PC-9 (cell line): Measurements from ENCODE around the gene IRF2. TPM values are rescaled to one million over a fixed set of nuclear protein-coding genes. Genes with fewer than 3 reads are reported as not detected.

Source experiments
- BruUV-seq: library from RNA; stranded (reverse); fragments of 400-500 nt; replicated peaks from 2 replicates; lab custom pipeline; 2021; lab: Mats Ljungman, UMichigan
- CTCF ChIA-PET: fragments of 300-600 bp; sonication (Branson Sonifier 250); formaldehyde crosslinking; loops from one replicate; lab custom pipeline; 2022; ENCODE audit warnings: antibody characterized with exemption; lab: Charles Lee
- POLR2A ChIA-PET: fragments of 300-600 bp; sonication (Branson Sonifier 250); formaldehyde crosslinking; loops from one replicate; lab custom pipeline; 2022; ENCODE audit warnings: antibody characterized with exemption; ENCODE audit not compliant: unreplicated experiment; lab: Charles Lee
- DNase-seq, 2 experiments: peaks; one replicate each; pipeline versions ENCODE4 v3.0.0 to v3.0.0-alpha.2; 2015 to 2022; ENCODE audit warnings: mixed read lengths in 1 of 2
- H2AFZ ChIP-seq: fragments of 200-600 bp; sonication (generic); 2 replicates; pipeline ENCODE4 v1.8.1; 2017; ENCODE audit warnings: antibody characterized with exemption
- H3F3A ChIP-seq: fragments of 200-600 bp; sonication (generic); 2 replicates; pipeline ENCODE4 v1.8.1; 2017; ENCODE audit warnings: antibody characterized with exemption, mild to moderate bottlenecking, low read depth; ENCODE audit not compliant: insufficient read depth
- H3K27ac ChIP-seq: fragments of 200-600 bp; sonication (generic); 2 replicates; pipeline ENCODE4 v1.6.1; 2016; ENCODE audit warnings: mixed run types
- H3K27me3 ChIP-seq: fragments of 200-600 bp; sonication (generic); 2 replicates; pipeline ENCODE4 v1.6.1; 2016; ENCODE audit warnings: low read depth, mixed run types; ENCODE audit not compliant: insufficient read depth
- H3K36me3 ChIP-seq: fragments of 200-600 bp; sonication (generic); 2 replicates; pipeline ENCODE4 v1.6.1; 2016; ENCODE audit warnings: low read depth, mixed run types
- H3K4me1 ChIP-seq: fragments of 200-600 bp; sonication (generic); replicated peaks from 2 replicates; pipeline ENCODE4 v1.6.1; 2016; ENCODE audit warnings: mixed run types; ENCODE audit not compliant: insufficient read depth
- H3K4me2 ChIP-seq: fragments of 200-600 bp; sonication (generic); 2 replicates; pipeline ENCODE4 v1.6.1; 2017; ENCODE audit warnings: mixed run types
- H3K4me3 ChIP-seq: fragments of 200-600 bp; sonication (generic); 2 replicates; pipeline ENCODE4 v1.6.1; 2016; ENCODE audit warnings: mixed run types
- H3K79me2 ChIP-seq: fragments of 200-600 bp; sonication (generic); 2 replicates; pipeline ENCODE4 v1.6.1; 2017; ENCODE audit warnings: low read depth, mixed run types
- H3K9me2 ChIP-seq: fragments of 200-600 bp; sonication (generic); 2 replicates; pipeline ENCODE4 v1.8.1; 2017; ENCODE audit warnings: mild to moderate bottlenecking; ENCODE audit not compliant: insufficient read depth
- H3K9me3 ChIP-seq: fragments of 200-600 bp; sonication (generic); 2 replicates; pipeline ENCODE4 v1.8.1; 2016; ENCODE audit warnings: low read depth; ENCODE audit not compliant: insufficient read depth
- H4K20me1 ChIP-seq: fragments of 200-600 bp; sonication (generic); 2 replicates; pipeline ENCODE4 v1.8.1; 2017; ENCODE audit not compliant: insufficient read depth
- CTCF ChIP-seq: fragments of 200-600 bp; sonication (generic); conservative IDR thresholded peaks from 2 replicates; pipeline ENCODE4 v1.6.1; 2017; ENCODE audit warnings: mixed run types, antibody characterized with exemption, mild to moderate bottlenecking, moderate library complexity
- EZH2 ChIP-seq: fragments of 200-600 bp; sonication (generic); IDR thresholded peaks from 2 replicates; pipeline ENCODE4 v1.8.0; 2017; ENCODE audit warnings: antibody characterized with exemption, low read depth
- intact Hi-C: fragments of 100-400 bp; cut with micrococcal nuclease; formaldehyde crosslinking; loops from one replicate; pipeline ENCODE4 v1.10.0; 2022; ENCODE audit not compliant: unreplicated experiment
- total RNA-seq: library from RNA; stranded (reverse); gene quantifications from 2 replicates; pipeline ENCODE4 v1.2.3, GENCODE V29; 2021

The IRF2 gene
- total RNA-seq, 1 experiment from 2014 or later = 34.4 TPM

GRCh38 chr4:184387351-184387750 is 87.0 kb downstream of the IRF2 start:
- H3K27ac ChIP-seq = no peak overlapping the region

GRCh38 chr4:184386271-184386781 is 88.0 kb downstream of the IRF2 start:
- intact Hi-C loops = no loop called here
- no peaks in the 10 kb centered on the region for H3K9me3 ChIP-seq
- no peaks in the 10 kb centered on the region for H3K27me3 ChIP-seq
- H2AFZ ChIP-seq = no peak overlapping the region
- no TSS peak for BruUV-seq
- H3K4me2 ChIP-seq = no peak overlapping the region
- H3K36me3 ChIP-seq = no peaks in the 10 kb centered on the region
- no peaks in the 10 kb centered on the region for H3K9me2 ChIP-seq
- DNase-seq = no peak
- H3F3A ChIP-seq = peaks cover 30% of the 10 kb centered on the region
- no peak overlapping the region for H3K4me3 ChIP-seq
- no peaks in the 10 kb centered on the region for H4K20me1 ChIP-seq
- TF ChIP-seq EZH2 = no peak
- TF ChIP-seq CTCF = no peak
- ChIA-PET CTCF (interaction anchor here (0.6 kb wide), 1 partner anchor 710 kb away, joined by 3 read pairs; no protein-coding TSS in a partner anchor), POLR2A (interaction anchor here (0.6 kb wide), 1 partner anchor 122 kb away, joined by 3 read pairs; no protein-coding TSS in a partner anchor)
- peaks cover 41% of the 10 kb centered on the region for H3K4me1 ChIP-seq
- peak overlapping the region; percentile 96; the same call in 1 of the 2 replicates for H3K27ac ChIP-seq
- H3K79me2 ChIP-seq = no peaks in the 10 kb centered on the region

More at GRCh38 chr4:184387351-184387750, 87.0 kb downstream of the IRF2 start:
- CTCF ChIA-PET = no interaction called here
- no peak overlapping the region for H3K4me2 ChIP-seq
- H3K4me3 ChIP-seq = no peak overlapping the region
- intact Hi-C loops = no loop called here
- POLR2A ChIA-PET = interaction anchor here (0.7 kb wide), 1 partner anchor 100 kb away, joined by 3 read pairs; no protein-coding TSS in a partner anchor
- no peaks in the 10 kb centered on the region for H3K9me3 ChIP-seq
- H3K36me3 ChIP-seq = no peaks in the 10 kb centered on the region
- H4K20me1 ChIP-seq = no peaks in the 10 kb centered on the region
- H3K4me1 ChIP-seq = peaks cover 37% of the 10 kb centered on the region
- no peaks in the 10 kb centered on the region for H3K27me3 ChIP-seq
- no TSS peak for BruUV-seq
- no peak for DNase-seq
- no peaks in the 10 kb centered on the region for H3K79me2 ChIP-seq
- peaks cover 30% of the 10 kb centered on the region for H3F3A ChIP-seq
- no peaks in the 10 kb centered on the region for H3K9me2 ChIP-seq
- TF ChIP-seq EZH2 = no peak
- no peak for TF ChIP-seq CTCF
- H2AFZ ChIP-seq = no peak overlapping the region

GRCh38 chr4:184385705-184386141 is 88.6 kb downstream of the IRF2 start:
- no peaks in the 10 kb centered on the region for H3K36me3 ChIP-seq
- no peak for DNase-seq
- H3K27me3 ChIP-seq = no peaks in the 10 kb centered on the region
- H3K9me2 ChIP-seq = no peaks in the 10 kb centered on the region
- H3K27ac ChIP-seq = peak overlapping the region; percentile 96; the same call in 1 of the 2 replicates
- H3K79me2 ChIP-seq = no peaks in the 10 kb centered on the region
- no peak overlapping the region for H3K4me3 ChIP-seq
- no TSS peak for BruUV-seq
- no peak for TF ChIP-seq CTCF
- no peak for TF ChIP-seq EZH2
- H2AFZ ChIP-seq = no peak overlapping the region
- ChIA-PET CTCF (interaction anchor here (0.6 kb wide), 1 partner anchor 710 kb away, joined by 3 read pairs; no protein-coding TSS in a partner anchor), POLR2A (no interaction called here)
- H3K9me3 ChIP-seq = no peaks in the 10 kb centered on the region
- H4K20me1 ChIP-seq = no peaks in the 10 kb centered on the region
- peaks cover 30% of the 10 kb centered on the region for H3F3A ChIP-seq
- intact Hi-C loops = no loop called here
- peak overlapping the region; percentile 95; the same call in 1 of the 2 replicates for H3K4me2 ChIP-seq
- peaks cover 41% of the 10 kb centered on the region for H3K4me1 ChIP-seq
